Endodermal cell (in vitro differentiated cells): Measurements from ENCODE around the gene GEMIN8. TPM values are rescaled to one million over a fixed set of nuclear protein-coding genes. Genes with fewer than 3 reads are reported as not detected.

Experiments
- DNase-seq: peaks from one replicate; pipeline ENCODE4 v3.0.0-alpha.2; 2017
- H3K27ac ChIP-seq: 2 replicates; pipeline ENCODE4 v1.5.1; 2013; ENCODE audit warnings: mild to moderate bottlenecking, low read depth, low read length, moderate library complexity
- H3K27me3 ChIP-seq: 2 replicates; pipeline ENCODE4 v1.6.1; 2013; ENCODE audit warnings: mild to moderate bottlenecking, low read length, moderate library complexity; ENCODE audit not compliant: insufficient read depth, control insufficient read depth, poor library complexity, severe bottlenecking
- H3K36me3 ChIP-seq: 2 replicates; pipeline ENCODE4 v1.7.0; 2013; ENCODE audit warnings: mild to moderate bottlenecking, low read length, moderate library complexity; ENCODE audit not compliant: control insufficient read depth, insufficient read depth
- H3K4me1 ChIP-seq: one replicate; pipeline ENCODE4 v1.7.0; 2013; ENCODE audit warnings: low read length; ENCODE audit not compliant: control insufficient read depth, insufficient read depth
- H3K4me3 ChIP-seq: 2 replicates; pipeline ENCODE4 v1.5.1; 2013; ENCODE audit warnings: mild to moderate bottlenecking, low read length, moderate library complexity
- H3K9ac ChIP-seq: 2 replicates; pipeline ENCODE4 v1.6.1; 2013; ENCODE audit warnings: mild to moderate bottlenecking, low read length, moderate library complexity; ENCODE audit not compliant: poor library complexity, severe bottlenecking; ENCODE audit errors: extremely low read depth
- H3K9me3 ChIP-seq: 2 replicates; pipeline ENCODE4 v1.6.1; 2013; ENCODE audit warnings: mild to moderate bottlenecking, low read length, moderate library complexity; ENCODE audit not compliant: control insufficient read depth
- H3K27ac Mint-ChIP-seq: 2 replicates; pipeline ENCODE4 v1.8.0; 2020; ENCODE audit warnings: mixed read lengths
- H3K27me3 Mint-ChIP-seq: 2 replicates; pipeline ENCODE4 v1.8.0; 2021; ENCODE audit warnings: mild to moderate bottlenecking, mixed read lengths; ENCODE audit not compliant: insufficient read depth
- H3K36me3 Mint-ChIP-seq: 2 replicates; pipeline ENCODE4 v1.8.0; 2020; ENCODE audit warnings: low read depth, mixed read lengths
- H3K4me1 Mint-ChIP-seq: 2 replicates; pipeline ENCODE4 v1.8.0; 2020; ENCODE audit warnings: mixed read lengths
- H3K4me3 Mint-ChIP-seq: 2 replicates; pipeline ENCODE4 v1.8.0; 2020; ENCODE audit warnings: mild to moderate bottlenecking, moderate library complexity, mixed read lengths
- H3K9me3 Mint-ChIP-seq: 2 replicates; pipeline ENCODE4 v1.8.0; 2020; ENCODE audit warnings: mild to moderate bottlenecking, mixed read lengths
- CTCF ChIP-seq: fragments of 200-600 bp; sonication (generic); conservative IDR thresholded peaks from 2 replicates; pipeline ENCODE4 v1.5.0; 2021; ENCODE audit warnings: antibody characterized with exemption, mild to moderate bottlenecking
- WGBS, 2 experiments: methylation state at CpG; one replicate each; pipeline versions ENCODE4 v1.1.5 to v1.1.7; 2013; ENCODE audit warnings: missing lambda C conversion rate in 2 of 2, mixed read lengths in 1 of 2; ENCODE audit not compliant: insufficient coverage in 1 of 2, insufficient read length in 1 of 2; 5-methylcytosine and 5-hydroxymethylcytosine counted together
- total RNA-seq, 2 donors: library from RNA; stranded (reverse); fragmentation: NEBNext Ultra II Directional in 1 of 2; extraction: Animal tissue kit (Norgen Biotek cat#: 25700) in 1 of 2; gene quantifications; 2 replicates in 1 of 2; 3 replicates in 1 of 2; pipeline ENCODE4 v1.2.1, GENCODE V29; 2021

GEMIN8 gene
- total RNA-seq, 2 donors from 2014 or later, result 18.2 to 23.6 TPM

- peaks cover 32% of the 10 kb centered on the region for H3K9me3 Mint-ChIP-seq
- DNase-seq, result no peak
- TF ChIP-seq CTCF, result no peak
- Histone ChIP-seq H3K27ac (no peak overlapping the region), H3K4me1 (no peaks in the 10 kb centered on the region), H3K27me3 (no peaks in the 10 kb centered on the region), H3K36me3 (no peaks in the 10 kb centered on the region), H3K9me3 (no peaks in the 10 kb centered on the region), H3K4me3 (no peak overlapping the region), H3K9ac (no peak overlapping the region)
- WGBS, 2 experiments, result 67% methylated on average over 1 of the region's 1 CpG; no CpG with 5 or more reads in 1 of the 2 experiments
- no peak overlapping the region for H3K27ac Mint-ChIP-seq
- no peaks in the 10 kb centered on the region for H3K4me1 Mint-ChIP-seq
- H3K4me3 Mint-ChIP-seq, result no peak overlapping the region
- no peaks in the 10 kb centered on the region for H3K36me3 Mint-ChIP-seq
- no peaks in the 10 kb centered on the region for H3K27me3 Mint-ChIP-seq
These were observed 21.0 kb upstream of the GEMIN8 start for GRCh38 chrX:14050709-14051108.

GRCh38 chrX:14043209-14043608 lies 13.5 kb upstream of the GEMIN8 start:
- no peak overlapping the region for H3K4me3 ChIP-seq
- H3K36me3 Mint-ChIP-seq, result no peaks in the 10 kb centered on the region
- no peak overlapping the region for H3K27ac ChIP-seq
- H3K27me3 ChIP-seq, result no peaks in the 10 kb centered on the region
- no peak for TF ChIP-seq CTCF
- no peaks in the 10 kb centered on the region for H3K4me1 Mint-ChIP-seq
- H3K9me3 Mint-ChIP-seq, result peaks cover 41% of the 10 kb centered on the region
- H3K4me1 ChIP-seq, result no peaks in the 10 kb centered on the region
- no peaks in the 10 kb centered on the region for H3K27me3 Mint-ChIP-seq
- H3K36me3 ChIP-seq, result no peaks in the 10 kb centered on the region
- no peaks in the 10 kb centered on the region for H3K9me3 ChIP-seq
- H3K27ac Mint-ChIP-seq, result no peak overlapping the region
- no peak overlapping the region for H3K9ac ChIP-seq
- no peak overlapping the region for H3K4me3 Mint-ChIP-seq
- no peak for DNase-seq

- H3K27ac Mint-ChIP-seq, result no peak overlapping the region
- Histone ChIP-seq H3K4me1 (no peaks in the 10 kb centered on the region), H3K9ac (no peak overlapping the region), H3K9me3 (no peaks in the 10 kb centered on the region), H3K27me3 (no peaks in the 10 kb centered on the region), H3K36me3 (no peaks in the 10 kb centered on the region), H3K4me3 (no peak overlapping the region), H3K27ac (no peak overlapping the region)
- H3K4me3 Mint-ChIP-seq, result no peak overlapping the region
- DNase-seq, result peak; percentile 66
- WGBS, 2 experiments, result no CpG with 5 or more reads among the region's 3 CpGs
- peak; percentile 82 for TF ChIP-seq CTCF
- peaks cover 41% of the 10 kb centered on the region for H3K9me3 Mint-ChIP-seq
- H3K36me3 Mint-ChIP-seq, result no peaks in the 10 kb centered on the region
- no peaks in the 10 kb centered on the region for H3K4me1 Mint-ChIP-seq
- no peaks in the 10 kb centered on the region for H3K27me3 Mint-ChIP-seq
These were observed 9.7 kb upstream of the GEMIN8 start for GRCh38 chrX:14039344-14039743.
